HG02588 (cell line): ENCODE data around the gene SPDYE6.
A peak's percentile ranks its signal among the peaks of the same experiment; 100 is the strongest.
"Not testable (repeated sequence)": the region's sequence is repeated elsewhere in the genome, so short reads cannot be mapped to it uniquely, and the experiment has no call there.

Experiments used
- ATAC-seq: cut with Tn5 transposase; IDR thresholded peaks from one replicate; pipeline ENCODE4 v1.9.1; 2021; ENCODE audit warnings: mild to moderate bottlenecking, moderate library complexity; ENCODE audit not compliant: unreplicated experiment

The SPDYE6 gene

DNA sequence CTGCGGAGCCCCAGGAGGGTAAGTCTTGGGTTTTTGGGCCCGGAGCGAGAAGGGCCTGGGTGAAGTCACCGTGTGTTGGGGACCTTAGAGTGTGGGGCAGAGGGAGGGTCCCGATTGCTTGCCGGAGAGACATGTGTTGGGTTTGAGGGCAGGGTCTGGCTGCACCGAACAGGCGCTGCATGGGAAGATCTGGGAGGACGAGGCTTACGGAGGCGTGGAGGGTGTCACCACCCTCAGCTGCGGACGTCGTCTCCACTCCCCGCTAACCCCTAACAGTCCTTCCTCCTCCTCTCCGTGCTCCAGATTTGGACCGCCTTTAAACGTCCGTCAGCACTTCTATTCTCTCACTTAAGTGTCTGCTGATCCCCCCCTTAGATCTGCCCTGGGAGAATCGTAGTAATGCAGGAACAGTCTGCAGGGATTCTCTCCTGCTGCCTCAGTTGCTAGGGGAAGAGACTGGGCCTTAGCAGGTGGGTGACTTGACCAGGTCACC, 8.2 kb upstream of the SPDYE6 start:
- not testable (repeated sequence) for ATAC-seq

DNA sequence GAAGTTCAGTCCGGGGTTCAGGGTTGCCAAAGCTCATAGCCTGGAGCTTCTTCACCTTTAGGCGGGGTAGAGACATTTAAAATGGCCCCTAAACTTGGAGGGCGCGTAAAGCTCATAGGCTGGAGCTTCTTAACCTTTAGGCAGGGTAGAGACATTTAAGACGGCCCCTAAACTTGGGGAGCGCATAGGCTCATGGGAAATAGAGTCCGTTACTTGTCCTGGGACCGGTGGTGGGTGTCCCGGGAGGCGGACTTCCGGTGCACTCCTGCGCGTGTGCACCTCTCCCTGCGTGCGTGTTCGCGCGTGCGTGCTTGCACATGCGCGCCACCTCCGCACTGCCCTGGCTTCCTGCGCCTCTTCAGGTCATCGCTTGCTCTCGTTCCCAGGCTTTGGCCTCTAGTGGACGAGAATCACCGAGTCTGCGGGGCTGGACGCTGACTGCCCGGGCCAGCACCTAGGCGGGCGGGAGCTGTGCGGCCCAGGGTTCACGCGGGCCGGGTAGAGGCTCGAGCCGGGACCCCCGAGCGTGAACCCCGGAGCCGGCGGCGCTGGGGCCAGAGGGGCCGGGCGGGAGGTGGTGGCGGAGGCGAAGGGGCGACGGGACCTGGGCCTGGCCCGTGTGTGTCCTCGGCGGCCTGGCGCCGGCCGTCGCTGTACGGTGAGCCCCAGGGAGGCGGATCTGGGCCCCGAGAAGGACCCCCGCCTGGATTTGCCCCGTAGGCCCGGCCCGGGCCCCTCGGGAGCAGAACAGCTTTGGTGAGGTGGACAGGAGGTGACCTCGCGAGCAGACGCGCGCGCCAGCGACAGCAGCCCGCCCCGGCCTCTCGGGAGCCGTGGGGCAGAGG, 7.5 kb upstream of the SPDYE6 start:
- ATAC-seq, result peak; percentile 96

- not testable (repeated sequence) for ATAC-seq
Measured at GRCh38 chr7:102346983-102347382, 9.3 kb downstream of the SPDYE6 start.

DNA sequence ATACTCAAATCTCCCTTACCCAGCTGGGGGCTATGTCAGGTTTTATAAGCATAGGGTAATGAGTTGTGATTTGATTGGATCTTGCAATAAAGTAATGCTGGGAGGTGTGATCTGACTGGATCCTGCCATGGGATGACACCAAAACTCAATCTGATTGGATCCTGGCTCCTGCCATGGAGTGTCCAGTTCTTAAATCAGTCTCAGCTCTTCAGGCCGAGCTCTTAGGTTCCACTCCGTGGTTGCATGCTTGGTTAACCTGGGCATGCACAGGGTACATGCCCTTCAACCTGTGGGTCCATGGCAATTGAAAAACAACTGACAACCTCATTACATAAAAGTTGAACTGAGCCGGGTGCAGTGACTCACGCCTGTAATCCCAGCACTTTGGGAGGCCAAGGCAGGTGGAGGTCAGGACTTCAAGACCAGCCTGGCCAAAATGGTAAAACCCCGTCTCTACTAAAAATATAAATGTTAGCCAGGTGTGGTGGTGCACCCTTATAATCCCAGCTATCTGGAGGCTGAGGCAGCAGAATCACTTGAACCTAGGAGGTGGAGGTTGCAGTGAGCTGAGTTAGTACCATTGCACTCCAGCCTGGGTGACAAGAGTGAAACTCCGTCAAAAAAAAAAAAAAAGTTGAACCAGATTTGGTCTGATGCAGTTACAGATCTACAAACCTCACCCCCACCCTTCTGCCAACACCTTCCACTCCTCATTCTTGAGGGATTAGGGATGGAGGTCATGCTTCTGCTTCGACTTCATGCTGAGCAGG, 15.5 kb downstream of the SPDYE6 start:
- not testable (repeated sequence) for ATAC-seq

DNA sequence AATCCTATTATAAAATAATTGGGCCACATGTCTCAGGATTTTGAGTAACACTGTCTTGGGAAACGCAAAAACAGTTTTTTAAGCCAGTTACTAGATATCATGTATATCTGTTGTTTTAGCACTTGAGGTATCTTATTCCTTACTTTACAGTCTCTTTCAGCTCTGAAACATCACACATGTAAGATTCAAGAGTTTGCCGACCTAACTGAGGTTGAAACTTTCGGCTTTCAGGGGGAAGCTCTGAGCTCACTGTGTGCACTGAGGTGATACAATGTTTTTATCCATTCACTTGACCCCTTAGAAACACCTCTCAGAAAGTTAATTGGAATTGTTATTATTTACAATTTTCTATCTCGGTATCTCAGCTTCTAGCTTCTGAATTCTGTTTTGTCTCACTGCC, 18.8 kb downstream of the SPDYE6 start:
- not testable (repeated sequence) for ATAC-seq

- not testable (repeated sequence) for ATAC-seq
Measured at GRCh38 chr7:102337002-102337401, 19.2 kb downstream of the SPDYE6 start.

- not testable (repeated sequence) for ATAC-seq
Measured at GRCh38 chr7:102335574-102335973, 20.7 kb downstream of the SPDYE6 start.

- not testable (repeated sequence) for ATAC-seq
Measured at GRCh38 chr7:102330666-102331460, 25.4 kb downstream of the SPDYE6 start.

DNA sequence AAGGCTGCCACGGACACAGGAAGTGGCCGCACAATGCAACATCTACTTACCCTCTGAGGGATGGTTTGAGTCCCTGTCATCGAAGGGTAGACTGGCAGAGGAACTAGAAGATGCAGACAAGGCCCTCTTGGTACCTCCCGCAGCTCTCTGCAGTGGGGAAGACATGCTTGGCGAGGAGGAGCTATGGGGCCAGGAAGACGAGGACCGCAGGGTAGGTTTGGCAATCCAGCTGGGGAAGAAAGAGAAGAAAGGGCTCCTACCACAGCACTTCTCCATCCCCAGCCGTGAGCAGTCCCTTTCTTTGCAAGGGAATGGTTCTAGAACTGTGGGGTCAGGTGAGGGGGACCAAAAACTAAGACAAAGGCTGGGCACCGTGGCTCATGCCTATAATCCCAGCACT, 26.9 kb downstream of the SPDYE6 start:
- ATAC-seq, result not testable (repeated sequence)

GRCh38 chr7:102328863-102329262, 27.4 kb downstream of the SPDYE6 start:
- ATAC-seq, result not testable (repeated sequence)

DNA sequence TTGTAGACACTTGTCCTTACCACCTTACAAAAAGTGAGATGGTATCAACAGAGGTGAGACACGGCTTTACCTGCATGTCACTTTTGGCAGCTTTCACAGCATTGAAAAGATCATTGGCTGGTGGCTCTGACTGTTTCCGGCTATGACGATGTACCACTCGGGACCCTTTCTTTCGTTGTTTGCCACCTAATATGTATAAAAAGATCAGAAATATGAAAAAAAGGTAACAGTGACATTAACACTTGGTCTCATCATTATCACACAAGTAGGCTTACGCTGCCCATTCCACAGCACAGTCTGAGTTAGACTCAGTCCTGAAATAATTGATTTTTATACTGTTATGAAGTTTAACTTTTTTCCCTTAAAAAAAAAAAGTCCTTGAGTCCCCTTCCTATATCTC, 29.1 kb downstream of the SPDYE6 start:
- ATAC-seq, result not testable (repeated sequence)

GRCh38 chr7:102326157-102326889, 29.9 kb downstream of the SPDYE6 start:
- no peak for ATAC-seq

DNA sequence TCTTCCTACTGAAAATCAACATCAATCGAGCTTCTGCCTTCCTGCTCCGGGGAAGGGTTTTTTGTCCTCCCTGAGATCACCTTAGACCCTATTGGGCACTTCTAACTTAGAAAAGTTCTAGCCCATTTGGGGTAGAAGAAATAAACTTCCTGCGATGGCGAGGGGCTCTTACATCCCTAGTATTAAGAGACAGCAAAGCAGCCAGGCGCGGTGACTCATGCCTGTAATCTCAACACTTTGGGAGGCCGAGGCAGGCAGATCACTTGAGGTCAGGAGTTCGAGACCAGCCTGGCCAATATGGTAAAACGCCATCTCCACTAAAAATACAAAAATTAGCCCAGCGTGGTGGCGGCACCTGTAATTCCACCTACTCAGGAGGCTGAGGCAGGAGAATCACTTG, 31.1 kb downstream of the SPDYE6 start:
- ATAC-seq, result not testable (repeated sequence)

GRCh38 chr7:102323914-102324195, 32.4 kb downstream of the SPDYE6 start:
- ATAC-seq, result no peak

GRCh38 chr7:102322202-102322715, 34.0 kb downstream of the SPDYE6 start:
- ATAC-seq, result no peak

GRCh38 chr7:102321351-102322201, 34.7 kb downstream of the SPDYE6 start:
- no peak for ATAC-seq

GRCh38 chr7:102320601-102321350, 35.5 kb downstream of the SPDYE6 start:
- ATAC-seq, result no peak

DNA sequence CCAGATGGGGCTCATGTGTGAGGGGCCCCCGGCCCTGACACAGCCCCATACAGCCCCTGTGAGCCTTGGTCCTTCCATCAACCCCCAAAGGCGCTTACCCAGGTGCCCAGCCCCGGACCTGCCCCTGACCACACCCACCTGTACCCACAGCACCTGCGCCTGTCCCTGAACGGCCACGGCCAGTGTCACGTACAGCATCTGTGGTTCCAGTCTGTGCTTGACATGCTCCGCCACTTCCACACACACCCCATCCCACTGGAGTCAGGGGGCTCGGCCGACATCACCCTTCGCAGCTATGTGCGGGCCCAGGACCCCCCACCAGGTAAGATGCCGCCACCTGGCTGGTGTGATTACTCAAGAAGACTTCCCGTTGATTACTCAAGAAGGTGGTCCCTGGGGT, 36.1 kb downstream of the SPDYE6 start:
- no peak for ATAC-seq

GRCh38 chr7:102319671-102320070, 36.6 kb downstream of the SPDYE6 start:
- ATAC-seq, result no peak
